HCT116 (cell line): ENCODE measurements around the gene SYNE1. TPM values are rescaled to one million over a fixed set of nuclear protein-coding genes. Genes with fewer than 3 reads are reported as not detected.

Experiments
- ATAC-seq: fragments of 200-7000 bp; cut with Tn5 transposase; 2 replicates; pipeline ENCODE4 v1.9.1; 2020; ENCODE audit warnings: mild to moderate bottlenecking, moderate library complexity
- BruUV-seq: library from RNA; stranded (reverse); fragments of 400-500 nt; replicated peaks from 2 replicates; lab custom pipeline; 2021; lab: Mats Ljungman, UMichigan
- CTCF ChIA-PET: fragments of 300-600 bp; sonication (Branson Sonifier 250); formaldehyde crosslinking; loops from one replicate; lab custom pipeline; 2021; ENCODE audit warnings: antibody characterized with exemption; lab: Charles Lee
- POLR2A ChIA-PET: fragments of 300-600, 350-600 bp; sonication (Branson Sonifier 250); formaldehyde crosslinking; loops from one replicate; lab custom pipeline; 2021; ENCODE audit warnings: antibody characterized with exemption; lab: Charles Lee
- RAD21 ChIA-PET, 2 experiments: fragments of 300-600 bp; sonication (Branson Sonifier 250); formaldehyde crosslinking; loops; one replicate each; lab custom pipeline; 2023; ENCODE audit warnings: low total read pairs in 2 of 2; ENCODE audit not compliant: uncharacterized antibody in 2 of 2, unreplicated experiment in 2 of 2, low non-redundant PET in 1 of 2; lab: Charles Lee
- DNase-seq: peaks from one replicate; pipeline ENCODE4 v3.0.0-alpha.2; 2010; ENCODE audit warnings: low read depth, low spot score
- H2AFZ ChIP-seq: fragments of 200-600 bp; shearing (Covaris generic), sonication (generic); 2 replicates; pipeline ENCODE4 v1.6.1; 2017; ENCODE audit warnings: low read depth, mixed run types, mixed read lengths, antibody characterized with exemption, low read length; ENCODE audit not compliant: poor library complexity, severe bottlenecking
- H3K27ac ChIP-seq: 2 replicates; pipeline ENCODE4 v1.5.1; 2012; ENCODE audit warnings: low read depth, low read length
- H3K27me3 ChIP-seq: fragments of 200-600 bp; sonication (generic); 2 replicates; pipeline ENCODE4 v1.6.1; 2016; ENCODE audit warnings: mixed run types, low read length, mixed read lengths; ENCODE audit not compliant: insufficient read depth
- H3K36me3 ChIP-seq, 2 experiments: fragments of 200-500 bp in 1 of 2; fragments of 200-600 bp in 1 of 2; sonication (Bioruptor generic) in 1 of 2; sonication (generic) in 1 of 2; 2 replicates each; pipeline versions ENCODE4 v1.5.1 to v1.6.1; 2014 to 2016; ENCODE audit warnings: low read length in 2 of 2, inconsistent platforms in 1 of 2, mixed read lengths in 1 of 2, mixed run types in 1 of 2; ENCODE audit not compliant: insufficient read depth in 2 of 2, control insufficient read depth in 1 of 2
- H3K4me1 ChIP-seq, 2 experiments: fragments of 200-600 bp in 1 of 2; sonication (generic) in 1 of 2; 2 replicates each; pipeline versions ENCODE4 v1.5.1 to v1.6.1; 2012 to 2017; ENCODE audit warnings: low read length in 2 of 2, inconsistent platforms in 1 of 2, mild to moderate bottlenecking in 1 of 2, mixed read lengths in 1 of 2, mixed run types in 1 of 2, moderate library complexity in 1 of 2; ENCODE audit not compliant: insufficient read depth in 2 of 2, control insufficient read depth in 1 of 2
- H3K4me2 ChIP-seq: fragments of 200-600 bp; sonication (generic); 2 replicates; pipeline ENCODE4 v1.6.1; 2017; ENCODE audit warnings: mixed run types, low read length, mixed read lengths
- H3K4me3 ChIP-seq, 2 experiments: fragments of 200-600 bp in 1 of 2; sonication (generic) in 1 of 2; replicated peaks in 1 of 2; 2 replicates each; pipeline ENCODE4 v1.5.1; 2011 to 2016; ENCODE audit warnings: low read length in 2 of 2, control low read depth in 1 of 2, low read depth in 1 of 2, mild to moderate bottlenecking in 1 of 2, mixed read lengths in 1 of 2, mixed run types in 1 of 2
- H3K79me2 ChIP-seq: fragments of 200-600 bp; sonication (generic); 2 replicates; pipeline ENCODE4 v1.6.1; 2017; ENCODE audit warnings: mild to moderate bottlenecking, mixed run types, low read length, moderate library complexity, mixed read lengths; ENCODE audit not compliant: insufficient read depth
- H3K9ac ChIP-seq: fragments of 200-600 bp; sonication (generic); 2 replicates; pipeline ENCODE4 v1.6.1; 2016; ENCODE audit warnings: low read length, mixed read lengths
- H3K9me2 ChIP-seq: fragments of 200-600 bp; sonication (generic), shearing (Covaris generic); 2 replicates; pipeline ENCODE4 v1.6.1; 2017; ENCODE audit warnings: mixed run types, mild to moderate bottlenecking, moderate library complexity; ENCODE audit not compliant: insufficient read depth
- H3K9me3 ChIP-seq, 2 experiments: fragments of 200-500 bp in 1 of 2; fragments of 200-600 bp in 1 of 2; sonication (Bioruptor generic) in 1 of 2; sonication (generic) in 1 of 2; 2 replicates each; pipeline ENCODE4 v1.6.1; 2014 to 2017; ENCODE audit warnings: low read length in 2 of 2, mixed read lengths in 2 of 2, inconsistent platforms in 1 of 2, low read depth in 1 of 2, mild to moderate bottlenecking in 1 of 2, mixed run types in 1 of 2, moderate library complexity in 1 of 2; ENCODE audit not compliant: control insufficient read depth in 1 of 2, insufficient read depth in 1 of 2
- H4K20me1 ChIP-seq: fragments of 200-600 bp; sonication (generic), shearing (Covaris generic); 2 replicates; pipeline ENCODE4 v1.6.1; 2017; ENCODE audit warnings: mixed run types, mild to moderate bottlenecking, moderate library complexity; ENCODE audit not compliant: insufficient read depth
- EGR1 ChIP-seq: IDR thresholded peaks from 2 replicates; pipeline ENCODE4 v1.6.1; 2012; ENCODE audit warnings: low read depth
- EZH2 ChIP-seq: fragments of 200-600 bp; sonication (generic); IDR thresholded peaks from 2 replicates; pipeline ENCODE4 v1.6.1; 2017; ENCODE audit warnings: antibody characterized with exemption, mixed run types
- EZH2phosphoT487 ChIP-seq: fragments of 200-600 bp; IDR thresholded peaks from 2 replicates; pipeline ENCODE4 v1.6.1; 2018; ENCODE audit warnings: antibody characterized with exemption, borderline replicate concordance
- JUND ChIP-seq: IDR thresholded peaks from 2 replicates; pipeline ENCODE4 v1.6.1; 2012
- SRF ChIP-seq: IDR thresholded peaks from 2 replicates; pipeline ENCODE4 v1.6.1; 2012; ENCODE audit warnings: low read depth
- YY1 ChIP-seq: IDR thresholded peaks from 2 replicates; pipeline ENCODE4 v1.6.1; 2011; ENCODE audit warnings: low read length, low read depth, moderate library complexity, mild to moderate bottlenecking; ENCODE audit not compliant: insufficient replicate concordance; ENCODE audit errors: extremely low read depth
- intact Hi-C: fragments of 100-400 bp; cut with micrococcal nuclease; formaldehyde crosslinking; loops from 2 replicates; pipeline ENCODE4 v1.10.0; 2022
- total RNA-seq: library from RNA; stranded (reverse); gene quantifications from one replicate; pipeline ENCODE4 v1.2.1, GENCODE V29; 2021; ENCODE audit not compliant: unreplicated experiment
- TF ChIP-seq, protein P1 (sequence below): IDR thresholded peaks from 2 replicates; pipeline ENCODE4 v1.6.1; 2011; ENCODE audit warnings: mild to moderate bottlenecking, low read length, moderate library complexity; ENCODE audit not compliant: insufficient replicate concordance; ENCODE audit errors: extremely low read depth
- TF ChIP-seq, protein P2 (sequence below): IDR thresholded peaks from 2 replicates; pipeline ENCODE4 v1.6.1; 2012
- TF ChIP-seq, protein P3 (sequence below), 3 experiments: fragments of 200-600 bp in 1 of 3; sonication (generic) in 1 of 3; IDR thresholded peaks in 2 of 3; conservative IDR thresholded peaks in 1 of 3; 2 replicates each; pipeline ENCODE4 v1.5.1; 2012 to 2017; ENCODE audit warnings: low read depth in 2 of 3, low read length in 2 of 3, antibody characterized with exemption in 1 of 3, borderline replicate concordance in 1 of 3, control low read depth in 1 of 3, mild to moderate bottlenecking in 1 of 3, mixed read lengths in 1 of 3, mixed run types in 1 of 3, moderate library complexity in 1 of 3; ENCODE audit not compliant: insufficient read depth in 1 of 3

SYNE1 gene
- total RNA-seq, 1 experiment from 2014 or later = 5.4 TPM

DNA sequence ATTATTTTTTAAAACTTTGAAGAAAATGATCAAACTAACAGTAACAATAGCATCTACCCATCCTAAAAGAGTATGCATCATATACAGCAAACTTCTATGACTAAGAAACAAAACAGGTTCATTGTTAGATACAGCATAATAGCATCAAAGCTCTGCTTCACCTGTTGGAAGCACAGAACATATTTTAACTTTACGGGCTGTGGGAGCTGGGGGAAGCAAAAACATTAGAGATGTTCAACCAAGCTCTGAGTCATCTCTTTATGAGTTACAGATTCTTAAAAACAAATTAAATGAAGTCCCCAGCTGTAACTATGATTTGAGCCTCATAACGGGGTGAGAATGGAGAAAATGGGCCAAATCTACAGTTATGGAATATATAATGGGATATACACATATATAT is 63.4 kb downstream of the SYNE1 start:
- Histone ChIP-seq H3K9me2 (no peaks in the 10 kb centered on the region), H3K27ac (no peak overlapping the region), H3K79me2 (no peaks in the 10 kb centered on the region), H4K20me1 (no peaks in the 10 kb centered on the region), H3K4me1 (no peaks in the 10 kb centered on the region; a peak in 1 of 4 replicates), H3K4me2 (no peak overlapping the region), H3K4me3 (no peak overlapping the region), H3K9me3 (no peaks in the 10 kb centered on the region), H3K36me3 (no peaks in the 10 kb centered on the region), H3K27me3 (no peaks in the 10 kb centered on the region), H2AFZ (no peak overlapping the region), H3K9ac (no peak overlapping the region)
- no TSS peak for BruUV-seq
- no peak for ATAC-seq
- ChIA-PET RAD21 (no interaction called here), CTCF (no interaction called here), POLR2A (no interaction called here)
- DNase-seq = no peak
- TF ChIP-seq EZH2phosphoT487 (no peak), SRF (no peak), YY1 (no peak), EGR1 (no peak), EZH2 (no peak), JUND (no peak)
- TF ChIP-seq, protein P1, sequence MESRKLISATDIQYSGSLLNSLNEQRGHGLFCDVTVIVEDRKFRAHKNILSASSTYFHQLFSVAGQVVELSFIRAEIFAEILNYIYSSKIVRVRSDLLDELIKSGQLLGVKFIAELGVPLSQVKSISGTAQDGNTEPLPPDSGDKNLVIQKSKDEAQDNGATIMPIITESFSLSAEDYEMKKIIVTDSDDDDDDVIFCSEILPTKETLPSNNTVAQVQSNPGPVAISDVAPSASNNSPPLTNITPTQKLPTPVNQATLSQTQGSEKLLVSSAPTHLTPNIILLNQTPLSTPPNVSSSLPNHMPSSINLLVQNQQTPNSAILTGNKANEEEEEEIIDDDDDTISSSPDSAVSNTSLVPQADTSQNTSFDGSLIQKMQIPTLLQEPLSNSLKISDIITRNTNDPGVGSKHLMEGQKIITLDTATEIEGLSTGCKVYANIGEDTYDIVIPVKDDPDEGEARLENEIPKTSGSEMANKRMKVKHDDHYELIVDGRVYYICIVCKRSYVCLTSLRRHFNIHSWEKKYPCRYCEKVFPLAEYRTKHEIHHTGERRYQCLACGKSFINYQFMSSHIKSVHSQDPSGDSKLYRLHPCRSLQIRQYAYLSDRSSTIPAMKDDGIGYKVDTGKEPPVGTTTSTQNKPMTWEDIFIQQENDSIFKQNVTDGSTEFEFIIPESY = no peak
- TF ChIP-seq, protein P2, sequence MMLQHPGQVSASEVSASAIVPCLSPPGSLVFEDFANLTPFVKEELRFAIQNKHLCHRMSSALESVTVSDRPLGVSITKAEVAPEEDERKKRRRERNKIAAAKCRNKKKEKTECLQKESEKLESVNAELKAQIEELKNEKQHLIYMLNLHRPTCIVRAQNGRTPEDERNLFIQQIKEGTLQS = no peak
- TF ChIP-seq, protein P3, sequence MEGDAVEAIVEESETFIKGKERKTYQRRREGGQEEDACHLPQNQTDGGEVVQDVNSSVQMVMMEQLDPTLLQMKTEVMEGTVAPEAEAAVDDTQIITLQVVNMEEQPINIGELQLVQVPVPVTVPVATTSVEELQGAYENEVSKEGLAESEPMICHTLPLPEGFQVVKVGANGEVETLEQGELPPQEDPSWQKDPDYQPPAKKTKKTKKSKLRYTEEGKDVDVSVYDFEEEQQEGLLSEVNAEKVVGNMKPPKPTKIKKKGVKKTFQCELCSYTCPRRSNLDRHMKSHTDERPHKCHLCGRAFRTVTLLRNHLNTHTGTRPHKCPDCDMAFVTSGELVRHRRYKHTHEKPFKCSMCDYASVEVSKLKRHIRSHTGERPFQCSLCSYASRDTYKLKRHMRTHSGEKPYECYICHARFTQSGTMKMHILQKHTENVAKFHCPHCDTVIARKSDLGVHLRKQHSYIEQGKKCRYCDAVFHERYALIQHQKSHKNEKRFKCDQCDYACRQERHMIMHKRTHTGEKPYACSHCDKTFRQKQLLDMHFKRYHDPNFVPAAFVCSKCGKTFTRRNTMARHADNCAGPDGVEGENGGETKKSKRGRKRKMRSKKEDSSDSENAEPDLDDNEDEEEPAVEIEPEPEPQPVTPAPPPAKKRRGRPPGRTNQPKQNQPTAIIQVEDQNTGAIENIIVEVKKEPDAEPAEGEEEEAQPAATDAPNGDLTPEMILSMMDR (IDR thresholded peaks at IDR 0.05 in 2 of 3, conservative IDR thresholded peaks at IDR 0.05 in 1 of 3; ENCODE audit: borderline replicate concordance in 1 of 3, insufficient read depth in 1 of 3, low read depth in 2 of 3, low read length in 2 of 3) = no peak
- intact Hi-C loops = no loop called here
